ENCODE results near the gene HSFX1. TPM values are rescaled to one million over a fixed set of nuclear protein-coding genes. Genes with fewer than 3 reads are reported as not detected.
"Not testable (repeated sequence)": the region's sequence is repeated elsewhere in the genome, so short reads cannot be mapped to it uniquely, and the experiment has no call there.

HSFX1 gene, protein sequence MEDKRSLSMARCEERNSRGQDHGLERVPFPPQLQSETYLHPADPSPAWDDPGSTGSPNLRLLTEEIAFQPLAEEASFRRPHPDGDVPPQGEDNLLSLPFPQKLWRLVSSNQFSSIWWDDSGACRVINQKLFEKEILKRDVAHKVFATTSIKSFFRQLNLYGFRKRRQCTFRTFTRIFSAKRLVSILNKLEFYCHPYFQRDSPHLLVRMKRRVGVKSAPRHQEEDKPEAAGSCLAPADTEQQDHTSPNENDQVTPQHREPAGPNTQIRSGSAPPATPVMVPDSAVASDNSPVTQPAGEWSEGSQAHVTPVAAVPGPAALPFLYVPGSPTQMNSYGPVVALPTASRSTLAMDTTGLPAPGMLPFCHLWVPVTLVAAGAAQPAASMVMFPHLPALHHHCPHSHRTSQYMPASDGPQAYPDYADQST
- total RNA-seq (0.80 and 2.3 TPM in 2 replicates), polyA plus RNA-seq (0.45 and 1.1 TPM in 2 replicates)

DNA sequence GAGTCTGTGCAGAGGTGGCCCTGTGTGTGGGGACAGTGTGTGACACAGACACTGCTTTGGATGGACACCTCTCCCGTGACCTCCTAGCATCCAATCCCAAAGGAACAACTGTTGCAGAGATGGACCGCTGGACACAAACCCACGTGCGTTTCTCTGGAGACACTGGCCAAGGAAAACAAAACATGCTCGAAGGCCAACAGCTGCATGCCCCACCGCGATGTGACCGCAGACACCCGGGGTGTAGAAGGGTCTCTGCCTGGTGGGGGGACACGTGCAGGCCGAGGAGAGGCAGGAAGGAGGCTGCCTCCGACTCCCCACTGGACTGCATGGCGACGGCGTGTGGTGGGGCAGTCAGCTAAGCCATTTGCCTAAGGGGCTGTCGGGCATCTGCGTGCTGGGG lies at the start of gene HSFX1:
Gene HSFX1, plus strand, starts transcription at position 301 of the 400 bp plus-strand sequence. CDS start 614 bp downstream, outside the sequence.
- not testable (repeated sequence) for H3K4me3 ChIP-seq

DNA sequence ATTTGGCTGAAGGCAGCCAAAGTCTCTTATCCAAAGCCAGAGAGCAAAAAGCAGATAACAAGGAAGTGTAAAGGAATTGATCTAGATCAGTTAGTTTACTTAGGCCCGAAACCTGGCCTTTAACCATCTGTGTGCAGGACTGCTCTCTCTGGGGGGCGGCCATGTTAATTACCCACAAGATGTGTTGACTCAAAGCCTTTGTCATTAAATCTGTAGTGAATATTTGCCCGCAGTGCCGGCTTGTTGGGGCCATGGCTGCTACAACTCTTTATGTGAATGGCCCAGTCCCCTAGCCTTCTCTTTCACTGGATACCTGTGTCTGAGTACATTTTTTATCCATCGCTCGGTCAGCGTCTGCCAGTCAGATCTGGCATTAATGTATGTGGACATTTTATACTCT lies 46.6 kb upstream of the HSFX1 start:
- H3K4me3 ChIP-seq, H2AFZ ChIP-seq: not testable (repeated sequence)
- 67% methylated on average over 3 of the region's 7 CpGs for WGBS (ENCODE audit: low lambda C conversion rate, missing lambda C conversion rate)

More for the DNA sequence above, at the start of gene HSFX1:
- H3K36me3 ChIP-seq (replicated peaks; ENCODE audit: insufficient read depth, low read depth); H4K20me1 ChIP-seq (ENCODE audit: insufficient read depth, poor library complexity, severe bottlenecking); H3K4me1 ChIP-seq (ENCODE audit: insufficient read depth); H3K27me3 ChIP-seq; H2AFZ ChIP-seq; DNase-seq (ENCODE audit: low spot score); H3K27ac ChIP-seq; H3K4me2 ChIP-seq; H3K79me2 ChIP-seq; H3K9me3 ChIP-seq (ENCODE audit: low read depth); H3K9me2 ChIP-seq (replicated peaks; ENCODE audit: insufficient read depth): not testable (repeated sequence)
- no CpG with 5 or more reads among the region's 17 CpGs for WGBS (ENCODE audit: low lambda C conversion rate, missing lambda C conversion rate)

DNA sequence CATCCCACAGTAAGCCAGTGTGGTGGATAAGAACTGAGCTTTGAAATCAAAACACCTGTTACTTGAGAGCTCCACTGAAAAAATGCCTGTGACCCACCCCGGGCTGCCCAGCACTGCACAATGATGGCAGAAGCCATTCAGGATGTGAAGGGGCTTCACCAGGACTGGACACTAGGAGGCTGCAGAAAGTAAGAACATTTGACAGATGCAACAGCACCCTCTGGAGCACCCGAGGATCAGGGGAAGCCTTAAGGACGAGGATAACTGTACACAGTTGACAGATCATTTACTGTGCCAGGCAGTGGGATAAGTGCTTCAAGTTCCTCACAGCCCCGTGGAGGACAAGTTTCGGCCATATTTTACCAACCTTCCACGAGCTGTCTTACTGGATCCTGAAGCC lies 31.6 kb upstream of the HSFX1 start:
- not testable (repeated sequence) for H3K27ac ChIP-seq; H3K4me3 ChIP-seq; H3K79me2 ChIP-seq; H3K36me3 ChIP-seq (replicated peaks; ENCODE audit: insufficient read depth, low read depth); H3K9me2 ChIP-seq (replicated peaks; ENCODE audit: insufficient read depth); H3K27me3 ChIP-seq; H4K20me1 ChIP-seq (ENCODE audit: insufficient read depth, poor library complexity, severe bottlenecking); H3K4me1 ChIP-seq (ENCODE audit: insufficient read depth); H2AFZ ChIP-seq; DNase-seq (ENCODE audit: low spot score); H3K9me3 ChIP-seq (ENCODE audit: low read depth); H3K4me2 ChIP-seq
- WGBS (ENCODE audit: low lambda C conversion rate, missing lambda C conversion rate): 57% methylated on average over 1 of the region's 6 CpGs

More for the DNA sequence above, 46.6 kb upstream of the HSFX1 start:
- not testable (repeated sequence) for H3K9me3 ChIP-seq (ENCODE audit: low read depth); H3K36me3 ChIP-seq (replicated peaks; ENCODE audit: insufficient read depth, low read depth); DNase-seq (ENCODE audit: low spot score); H3K9me2 ChIP-seq (replicated peaks; ENCODE audit: insufficient read depth); H3K27me3 ChIP-seq; H4K20me1 ChIP-seq (ENCODE audit: insufficient read depth, poor library complexity, severe bottlenecking); H3K4me1 ChIP-seq (ENCODE audit: insufficient read depth); H3K27ac ChIP-seq; H3K79me2 ChIP-seq; H3K4me2 ChIP-seq

DNA sequence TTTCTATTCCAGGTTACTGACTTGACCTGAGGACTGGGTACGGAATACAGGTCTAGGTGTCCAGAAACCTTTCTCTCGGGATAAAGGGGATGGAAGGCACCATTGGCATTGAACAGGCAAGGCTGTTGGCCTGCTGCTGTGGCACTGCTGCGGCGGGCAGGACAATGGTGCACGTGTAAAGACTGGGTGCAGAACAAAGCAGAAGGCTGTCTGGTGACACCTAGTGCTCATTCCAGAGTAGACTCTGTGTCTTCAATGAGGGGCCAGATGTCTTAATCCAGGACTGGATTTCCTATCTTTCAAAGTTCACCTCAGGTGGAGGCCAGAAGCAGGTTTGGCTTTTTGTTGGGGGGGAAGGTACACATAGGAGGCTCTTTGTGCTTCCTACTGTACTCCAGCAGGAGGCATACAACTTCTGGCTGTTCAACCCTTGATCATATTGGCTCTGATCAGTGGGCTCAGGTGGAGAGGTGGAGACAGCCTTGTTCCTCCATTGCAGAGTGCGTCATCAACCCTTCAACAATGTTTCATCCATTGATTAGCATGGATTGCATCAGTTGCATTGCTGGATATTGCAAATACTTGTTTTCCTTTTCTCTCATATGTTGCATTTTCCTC lies 27.4 kb upstream of the HSFX1 start:
- H4K20me1 ChIP-seq (ENCODE audit: insufficient read depth, poor library complexity, severe bottlenecking); H3K9me3 ChIP-seq (ENCODE audit: low read depth); H3K9me2 ChIP-seq (replicated peaks; ENCODE audit: insufficient read depth); H3K4me3 ChIP-seq; H3K27me3 ChIP-seq; H3K27ac ChIP-seq; H3K36me3 ChIP-seq (replicated peaks; ENCODE audit: insufficient read depth, low read depth); H2AFZ ChIP-seq; H3K4me2 ChIP-seq; H3K4me1 ChIP-seq (ENCODE audit: insufficient read depth); DNase-seq (ENCODE audit: low spot score); H3K79me2 ChIP-seq: not testable (repeated sequence)
- WGBS (ENCODE audit: low lambda C conversion rate, missing lambda C conversion rate): 95% methylated on average over 2 of the region's 6 CpGs

DNA sequence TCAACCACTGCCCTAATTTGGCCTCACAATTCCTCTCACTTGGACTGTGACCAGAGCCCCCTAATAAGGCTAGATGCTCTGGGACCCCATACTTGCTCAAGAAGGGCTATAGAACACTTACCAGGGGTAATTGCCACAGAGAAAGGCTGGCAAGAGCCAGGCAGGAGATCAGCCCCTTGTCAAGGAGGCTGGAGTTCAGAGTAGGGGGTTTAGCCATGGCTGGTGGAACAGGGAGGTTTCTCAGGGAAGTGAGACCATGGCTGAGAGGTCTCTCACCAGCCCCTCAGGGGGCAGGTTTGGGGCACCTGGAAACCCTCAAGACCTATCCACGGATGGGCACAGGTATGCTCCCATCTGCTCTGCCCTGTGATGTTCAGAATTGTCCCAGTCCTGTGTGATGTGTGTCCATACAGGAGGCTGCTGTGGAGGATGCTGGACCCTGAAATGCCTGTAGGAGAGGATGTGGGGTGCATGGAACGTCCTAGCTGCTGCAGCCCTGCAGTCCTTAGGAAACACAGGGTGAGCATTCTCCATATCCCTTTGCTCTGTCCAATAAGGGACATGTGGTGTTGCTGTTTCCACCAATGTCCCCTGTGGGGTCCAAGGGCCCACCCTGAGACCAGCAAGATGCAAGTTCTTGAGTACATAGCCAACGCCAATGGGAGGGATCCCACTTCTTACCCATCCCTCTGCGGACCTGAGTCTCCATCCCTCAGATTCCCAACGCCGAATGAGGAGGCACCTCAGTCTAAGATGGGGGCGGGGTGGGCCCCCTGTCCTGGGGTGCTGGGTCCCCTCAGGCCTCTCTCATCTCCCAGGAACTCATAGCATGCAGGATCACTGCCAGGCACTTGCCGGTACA lies 16.4 kb upstream of the HSFX1 start:
- H3K36me3 ChIP-seq (replicated peaks; ENCODE audit: insufficient read depth, low read depth): no peaks in the 10 kb centered on the region
- 83% methylated on average over 8 of the region's 8 CpGs for WGBS (ENCODE audit: low lambda C conversion rate, missing lambda C conversion rate)
- H3K79me2 ChIP-seq: no peaks in the 10 kb centered on the region
- H4K20me1 ChIP-seq (ENCODE audit: insufficient read depth, poor library complexity, severe bottlenecking): no peaks in the 10 kb centered on the region
- H2AFZ ChIP-seq: no peak overlapping the region
- no peaks in the 10 kb centered on the region for H3K9me2 ChIP-seq (replicated peaks; ENCODE audit: insufficient read depth)
- no peaks in the 10 kb centered on the region for H3K27me3 ChIP-seq
- H3K4me1 ChIP-seq (ENCODE audit: insufficient read depth): no peaks in the 10 kb centered on the region
- no peaks in the 10 kb centered on the region for H3K9me3 ChIP-seq (ENCODE audit: low read depth)
- DNase-seq (ENCODE audit: low spot score): no peak
- H3K27ac ChIP-seq: no peak overlapping the region
- TF ChIP-seq EZH2 (IDR thresholded peaks at IDR 0.05; ENCODE audit: borderline replicate concordance): no peak
- TF ChIP-seq EZH2phosphoT487 (IDR thresholded peaks at IDR 0.05; ENCODE audit: low read depth, severe bottlenecking, unreplicated experiment): no peak
- TF ChIP-seq, protein P1, sequence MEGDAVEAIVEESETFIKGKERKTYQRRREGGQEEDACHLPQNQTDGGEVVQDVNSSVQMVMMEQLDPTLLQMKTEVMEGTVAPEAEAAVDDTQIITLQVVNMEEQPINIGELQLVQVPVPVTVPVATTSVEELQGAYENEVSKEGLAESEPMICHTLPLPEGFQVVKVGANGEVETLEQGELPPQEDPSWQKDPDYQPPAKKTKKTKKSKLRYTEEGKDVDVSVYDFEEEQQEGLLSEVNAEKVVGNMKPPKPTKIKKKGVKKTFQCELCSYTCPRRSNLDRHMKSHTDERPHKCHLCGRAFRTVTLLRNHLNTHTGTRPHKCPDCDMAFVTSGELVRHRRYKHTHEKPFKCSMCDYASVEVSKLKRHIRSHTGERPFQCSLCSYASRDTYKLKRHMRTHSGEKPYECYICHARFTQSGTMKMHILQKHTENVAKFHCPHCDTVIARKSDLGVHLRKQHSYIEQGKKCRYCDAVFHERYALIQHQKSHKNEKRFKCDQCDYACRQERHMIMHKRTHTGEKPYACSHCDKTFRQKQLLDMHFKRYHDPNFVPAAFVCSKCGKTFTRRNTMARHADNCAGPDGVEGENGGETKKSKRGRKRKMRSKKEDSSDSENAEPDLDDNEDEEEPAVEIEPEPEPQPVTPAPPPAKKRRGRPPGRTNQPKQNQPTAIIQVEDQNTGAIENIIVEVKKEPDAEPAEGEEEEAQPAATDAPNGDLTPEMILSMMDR (IDR thresholded peaks at IDR 0.05; ENCODE audit: poor library complexity): no peak
- no peak overlapping the region for H3K4me2 ChIP-seq
- no peak overlapping the region for H3K4me3 ChIP-seq

Measured in hepatocyte (in vitro differentiated cells).